ENCODE data around the gene MMP11.
A peak's percentile ranks its signal among the peaks of the same experiment; 100 is the strongest.

The MMP11 gene

DNA sequence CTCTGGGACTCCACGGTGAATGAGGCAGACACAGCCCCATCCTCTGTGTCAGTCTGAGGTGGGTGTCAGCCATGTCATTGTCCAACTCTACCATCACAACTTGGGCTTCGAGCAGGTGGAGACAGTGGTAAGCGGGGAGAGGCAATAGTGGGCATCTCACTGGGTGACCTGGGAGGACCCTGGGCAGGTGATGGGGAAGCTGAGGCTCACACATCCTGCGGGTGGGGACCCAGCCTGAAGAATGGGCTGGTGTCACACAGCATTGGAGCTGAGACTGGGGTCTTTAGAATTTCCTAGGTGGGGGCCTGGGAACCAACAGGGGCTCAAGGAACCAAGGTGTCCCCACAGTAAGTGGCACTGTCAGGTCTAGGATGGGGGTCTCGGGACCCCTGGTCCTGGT is 7.1 kb downstream of the MMP11 start:
- no peak overlapping the region for H3K4me3 ChIP-seq (ENCODE audit: control insufficient read depth, low read depth, low read length)
- DNase-seq (ENCODE audit: low read depth) = no peak
- TF ChIP-seq, protein P1, sequence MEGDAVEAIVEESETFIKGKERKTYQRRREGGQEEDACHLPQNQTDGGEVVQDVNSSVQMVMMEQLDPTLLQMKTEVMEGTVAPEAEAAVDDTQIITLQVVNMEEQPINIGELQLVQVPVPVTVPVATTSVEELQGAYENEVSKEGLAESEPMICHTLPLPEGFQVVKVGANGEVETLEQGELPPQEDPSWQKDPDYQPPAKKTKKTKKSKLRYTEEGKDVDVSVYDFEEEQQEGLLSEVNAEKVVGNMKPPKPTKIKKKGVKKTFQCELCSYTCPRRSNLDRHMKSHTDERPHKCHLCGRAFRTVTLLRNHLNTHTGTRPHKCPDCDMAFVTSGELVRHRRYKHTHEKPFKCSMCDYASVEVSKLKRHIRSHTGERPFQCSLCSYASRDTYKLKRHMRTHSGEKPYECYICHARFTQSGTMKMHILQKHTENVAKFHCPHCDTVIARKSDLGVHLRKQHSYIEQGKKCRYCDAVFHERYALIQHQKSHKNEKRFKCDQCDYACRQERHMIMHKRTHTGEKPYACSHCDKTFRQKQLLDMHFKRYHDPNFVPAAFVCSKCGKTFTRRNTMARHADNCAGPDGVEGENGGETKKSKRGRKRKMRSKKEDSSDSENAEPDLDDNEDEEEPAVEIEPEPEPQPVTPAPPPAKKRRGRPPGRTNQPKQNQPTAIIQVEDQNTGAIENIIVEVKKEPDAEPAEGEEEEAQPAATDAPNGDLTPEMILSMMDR (conservative IDR thresholded peaks at IDR 0.05; ENCODE audit: control insufficient read depth, insufficient read depth, low read depth, low read length) = no peak

DNA sequence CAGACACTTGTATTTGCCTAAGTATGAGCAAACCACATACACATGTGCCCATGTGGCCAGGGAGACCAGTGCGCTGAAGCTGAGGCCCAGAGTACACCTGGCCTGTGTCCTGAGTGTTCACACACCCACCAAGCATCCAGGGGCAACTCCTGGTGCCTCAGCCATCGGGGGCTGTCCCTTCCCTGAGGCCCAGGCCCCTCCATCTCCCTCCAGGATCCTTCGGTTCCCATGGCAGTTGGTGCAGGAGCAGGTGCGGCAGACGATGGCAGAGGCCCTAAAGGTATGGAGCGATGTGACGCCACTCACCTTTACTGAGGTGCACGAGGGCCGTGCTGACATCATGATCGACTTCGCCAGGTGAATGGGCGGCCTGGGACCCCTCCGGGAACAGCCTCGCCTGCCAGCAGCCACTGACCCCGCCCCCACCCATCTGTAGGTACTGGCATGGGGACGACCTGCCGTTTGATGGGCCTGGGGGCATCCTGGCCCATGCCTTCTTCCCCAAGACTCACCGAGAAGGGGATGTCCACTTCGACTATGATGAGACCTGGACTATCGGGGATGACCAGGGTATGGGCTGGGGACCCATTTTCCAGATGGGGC is 7.6 kb downstream of the MMP11 start:
- H3K4me3 ChIP-seq (ENCODE audit: control insufficient read depth, low read depth, low read length) = no peak overlapping the region
- TF ChIP-seq, protein P1 (conservative IDR thresholded peaks at IDR 0.05; ENCODE audit: control insufficient read depth, insufficient read depth, low read depth, low read length) = no peak
- DNase-seq (ENCODE audit: low read depth) = no peak

DNA sequence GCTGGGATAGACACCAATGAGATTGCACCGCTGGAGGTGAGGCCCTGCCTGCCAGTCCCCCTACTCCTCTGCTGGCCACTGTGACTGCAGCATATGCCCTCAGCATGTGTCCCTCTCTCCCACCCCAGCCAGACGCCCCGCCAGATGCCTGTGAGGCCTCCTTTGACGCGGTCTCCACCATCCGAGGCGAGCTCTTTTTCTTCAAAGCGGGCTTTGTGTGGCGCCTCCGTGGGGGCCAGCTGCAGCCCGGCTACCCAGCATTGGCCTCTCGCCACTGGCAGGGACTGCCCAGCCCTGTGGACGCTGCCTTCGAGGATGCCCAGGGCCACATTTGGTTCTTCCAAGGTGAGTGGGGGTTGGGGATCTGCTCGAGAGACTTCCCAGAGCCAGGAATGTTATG is 8.4 kb downstream of the MMP11 start:
- TF ChIP-seq, protein P1 (conservative IDR thresholded peaks at IDR 0.05; ENCODE audit: control insufficient read depth, insufficient read depth, low read depth, low read length) = no peak
- no peak overlapping the region for H3K4me3 ChIP-seq (ENCODE audit: control insufficient read depth, low read depth, low read length)
- DNase-seq (ENCODE audit: low read depth) = no peak

DNA sequence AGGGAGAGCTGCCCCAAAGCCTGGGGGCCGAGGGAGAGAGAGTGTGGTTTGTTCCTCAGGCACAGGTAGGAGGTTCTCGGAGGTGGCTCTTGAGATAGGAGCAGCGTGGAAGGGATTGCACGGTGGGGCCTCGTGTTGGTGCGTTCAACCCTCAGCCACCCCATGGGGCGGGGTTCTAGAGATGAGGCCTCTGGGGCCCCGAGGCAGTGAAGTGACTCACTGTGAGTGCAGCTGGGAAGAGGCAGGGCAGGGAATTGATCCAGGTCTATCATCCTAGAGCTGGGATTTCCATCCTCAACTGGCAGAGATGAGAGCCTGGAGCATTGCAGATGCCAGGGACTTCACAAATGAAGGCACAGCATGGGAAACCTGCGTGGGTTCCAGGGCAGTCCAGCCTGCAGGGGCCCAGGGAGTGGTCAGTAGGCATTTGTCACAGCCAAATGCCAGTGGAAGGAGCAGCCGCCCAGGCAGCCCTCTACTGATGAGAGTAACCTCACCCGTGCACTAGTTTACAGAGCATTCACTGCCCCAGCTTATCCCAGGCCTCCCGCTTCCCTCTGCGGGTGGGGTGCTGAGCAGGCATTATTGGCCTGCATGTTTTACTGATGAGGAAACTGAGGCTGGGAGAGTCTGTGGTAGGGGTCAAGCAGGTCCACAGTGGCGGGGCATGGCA is 9.0 kb downstream of the MMP11 start:
- DNase-seq (ENCODE audit: low read depth) = peak; percentile 60
- H3K4me3 ChIP-seq (ENCODE audit: control insufficient read depth, low read depth, low read length) = no peak overlapping the region
- TF ChIP-seq, protein P1 (conservative IDR thresholded peaks at IDR 0.05; ENCODE audit: control insufficient read depth, insufficient read depth, low read depth, low read length) = no peak

DNA sequence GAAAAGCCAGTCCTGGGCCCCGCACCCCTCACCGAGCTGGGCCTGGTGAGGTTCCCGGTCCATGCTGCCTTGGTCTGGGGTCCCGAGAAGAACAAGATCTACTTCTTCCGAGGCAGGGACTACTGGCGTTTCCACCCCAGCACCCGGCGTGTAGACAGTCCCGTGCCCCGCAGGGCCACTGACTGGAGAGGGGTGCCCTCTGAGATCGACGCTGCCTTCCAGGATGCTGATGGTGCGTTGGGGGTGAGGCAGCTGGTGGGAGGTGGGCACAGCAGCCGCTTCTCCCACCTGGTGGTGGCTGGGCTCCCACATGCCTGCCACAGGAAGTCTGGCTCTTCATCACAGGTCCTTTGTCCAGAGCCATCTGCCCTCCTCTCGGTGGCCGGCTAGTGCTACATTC is 9.6 kb downstream of the MMP11 start:
- DNase-seq (ENCODE audit: low read depth) = no peak
- no peak overlapping the region for H3K4me3 ChIP-seq (ENCODE audit: control insufficient read depth, low read depth, low read length)
- TF ChIP-seq, protein P1 (conservative IDR thresholded peaks at IDR 0.05; ENCODE audit: control insufficient read depth, insufficient read depth, low read depth, low read length) = no peak

DNA sequence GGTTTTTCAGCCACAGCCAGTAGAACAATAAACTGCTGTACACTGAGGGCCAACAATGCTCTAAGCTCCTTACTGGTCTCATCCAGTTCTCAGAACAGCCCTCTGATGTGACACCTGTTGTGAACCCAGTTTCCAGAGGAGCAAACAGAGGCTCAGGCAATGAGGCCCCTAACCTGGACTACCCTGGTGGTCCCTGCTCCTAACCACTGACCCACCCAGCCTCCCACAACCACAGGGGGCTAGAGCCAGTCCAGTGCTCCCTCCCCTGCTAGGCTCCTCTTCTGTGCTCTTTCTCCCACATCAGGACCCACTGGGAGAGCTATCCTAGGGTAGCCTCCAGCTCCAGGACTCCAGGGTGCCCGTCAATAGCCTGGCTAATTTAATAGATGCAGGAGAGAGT is 10.1 kb downstream of the MMP11 start:
- TF ChIP-seq, protein P1 (conservative IDR thresholded peaks at IDR 0.05; ENCODE audit: control insufficient read depth, insufficient read depth, low read depth, low read length) = no peak
- no peak overlapping the region for H3K4me3 ChIP-seq (ENCODE audit: control insufficient read depth, low read depth, low read length)
- no peak for DNase-seq (ENCODE audit: low read depth)
